OCI-LY7 (cell line): ENCODE data around the gene SLC5A1. TPM values are rescaled to one million over a fixed set of nuclear protein-coding genes. Genes with fewer than 3 reads are reported as not detected.
"Not testable (repeated sequence)": the region's sequence is repeated elsewhere in the genome, so short reads cannot be mapped to it uniquely, and the experiment has no call there.

ENCODE experiments used
- BruUV-seq: library from RNA; stranded (reverse); fragments of 400-500 nt; replicated peaks from 2 replicates; lab custom pipeline; 2021; lab: Mats Ljungman, UMichigan
- CTCF ChIA-PET: fragments of 300-600 bp; sonication (Branson Sonifier 250); formaldehyde crosslinking; loops from one replicate; lab custom pipeline; 2022; ENCODE audit warnings: antibody characterized with exemption; ENCODE audit not compliant: unreplicated experiment; lab: Charles Lee
- POLR2A ChIA-PET: fragments of 300-600 bp; sonication (Branson Sonifier 250); formaldehyde crosslinking; loops from one replicate; lab custom pipeline; 2022; ENCODE audit warnings: antibody characterized with exemption; lab: Charles Lee
- DNase-seq: peaks from one replicate; pipeline ENCODE4 v3.0.0-alpha.2; 2015; ENCODE audit warnings: low spot score
- H2AFZ ChIP-seq: fragments of 200-600 bp; sonication (generic), shearing (Covaris generic); 2 replicates; pipeline ENCODE4 v1.6.1; 2014; ENCODE audit warnings: mild to moderate bottlenecking, antibody characterized with exemption, low read length, moderate library complexity
- H3K27ac ChIP-seq: fragments of 200-600 bp; sonication (generic); 2 replicates; pipeline ENCODE4 v1.5.1; 2014; ENCODE audit warnings: mixed run types, low read depth, mild to moderate bottlenecking, moderate library complexity, low read length, inconsistent platforms; ENCODE audit not compliant: poor library complexity, severe bottlenecking
- H3K36me3 ChIP-seq: fragments of 200-600 bp; sonication (generic); 2 replicates; pipeline ENCODE4 v1.6.1; 2014; ENCODE audit warnings: mild to moderate bottlenecking, antibody characterized with exemption, low read length, moderate library complexity, mixed read lengths; ENCODE audit not compliant: insufficient read depth
- H3K4me1 ChIP-seq: fragments of 200-600 bp; sonication (generic); 2 replicates; pipeline ENCODE4 v1.5.1; 2014; ENCODE audit warnings: mild to moderate bottlenecking, low read length; ENCODE audit not compliant: insufficient read depth, poor library complexity, severe bottlenecking
- H3K4me2 ChIP-seq: fragments of 200-600 bp; sonication (generic); 2 replicates; pipeline ENCODE4 v1.6.1; 2014; ENCODE audit warnings: mild to moderate bottlenecking, low read length
- H3K4me3 ChIP-seq: fragments of 200-600 bp; sonication (generic); 2 replicates; pipeline ENCODE4 v1.5.1; 2014; ENCODE audit warnings: mild to moderate bottlenecking, low read depth, low read length; ENCODE audit not compliant: poor library complexity, severe bottlenecking
- H3K79me2 ChIP-seq: fragments of 200-600 bp; sonication (generic); 2 replicates; pipeline ENCODE4 v1.6.1; 2016; ENCODE audit warnings: low read depth, mild to moderate bottlenecking, low read length, moderate library complexity, mixed read lengths; ENCODE audit not compliant: insufficient read depth
- H3K9me2 ChIP-seq: fragments of 200-600 bp; sonication (generic); 2 replicates; pipeline ENCODE4 v1.6.1; 2016; ENCODE audit warnings: mild to moderate bottlenecking, low read length, mixed read lengths; ENCODE audit not compliant: insufficient read depth
- H3K9me3 ChIP-seq: fragments of 200-600 bp; sonication (generic); 2 replicates; pipeline ENCODE4 v1.6.1; 2014; ENCODE audit warnings: mild to moderate bottlenecking, mixed run types, low read length, mixed read lengths
- H4K20me1 ChIP-seq: fragments of 200-600 bp; sonication (generic); 2 replicates; pipeline ENCODE4 v1.6.1; 2014; ENCODE audit warnings: mild to moderate bottlenecking, antibody characterized with exemption, low read length, moderate library complexity, mixed read lengths; ENCODE audit not compliant: insufficient read depth
- CTCF ChIP-seq: fragments of 200-600 bp; sonication (generic); conservative IDR thresholded peaks from 2 replicates; pipeline ENCODE4 v1.5.1; 2014; ENCODE audit warnings: mild to moderate bottlenecking, antibody characterized with exemption, low read length, moderate library complexity, mixed read lengths
- EZH2phosphoT487 ChIP-seq: fragments of 200-600 bp; sonication (generic); IDR thresholded peaks from 2 replicates; pipeline ENCODE4 v1.6.1; 2018; ENCODE audit warnings: low read depth, borderline replicate concordance, mild to moderate bottlenecking, mixed run types, antibody characterized with exemption, low read length, moderate library complexity, mixed read lengths
- intact Hi-C: fragments of 100-400 bp; cut with micrococcal nuclease; formaldehyde crosslinking; loops from one replicate; pipeline ENCODE4 v1.10.0; 2022; ENCODE audit not compliant: unreplicated experiment
- total RNA-seq, 2 experiments: library from RNA; depleted of rRNA in 1 of 2; stranded (reverse); fragments of >200 nt in 1 of 2; shearing (Covaris generic) in 1 of 2; gene quantifications; 2 replicates each; pipeline ENCODE4 v1.2.3, GENCODE V29; 2014 to 2022

Gene SLC5A1
- total RNA-seq, 2 experiments from 2014 or later: not detected

- CTCF ChIA-PET: no interaction called here
- Histone ChIP-seq H3K79me2 (no peaks in the 10 kb centered on the region), H2AFZ (no peak overlapping the region), H3K4me2 (peak overlapping the region; percentile 37), H3K36me3 (no peaks in the 10 kb centered on the region), H3K27ac (no peak overlapping the region), H3K9me3 (no peaks in the 10 kb centered on the region), H3K9me2 (no peaks in the 10 kb centered on the region), H3K4me1 (peaks cover 10% of the 10 kb centered on the region), H3K4me3 (no peak overlapping the region), H4K20me1 (no peaks in the 10 kb centered on the region)
- DNase-seq: peak; percentile 60
- POLR2A ChIA-PET: no interaction called here
- BruUV-seq: no TSS peak
- TF ChIP-seq EZH2phosphoT487 (no peak), CTCF (no peak)
- intact Hi-C loops: loop anchor here (10.0 kb wide), 1 partner anchor 330 kb away; the partner anchor contains the start of gene FBXO7
Measured at GRCh38 chr22:32144496-32145274, 101.6 kb downstream of the SLC5A1 start.

GRCh38 chr22:32147128-32147527 lies 104.1 kb downstream of the SLC5A1 start:
- H2AFZ ChIP-seq, H4K20me1 ChIP-seq, BruUV-seq, DNase-seq, H3K9me2 ChIP-seq, H3K4me3 ChIP-seq, H3K4me2 ChIP-seq, H3K79me2 ChIP-seq, H3K36me3 ChIP-seq, H3K9me3 ChIP-seq, CTCF ChIA-PET, H3K27ac ChIP-seq, POLR2A ChIA-PET: not testable (repeated sequence)
- intact Hi-C loops: loop anchor here (10.0 kb wide), 1 partner anchor 328 kb away; the partner anchor contains the start of gene FBXO7
- H3K4me1 ChIP-seq: peaks cover 10% of the 10 kb centered on the region

GRCh38 chr22:32148372-32148771 lies 105.3 kb downstream of the SLC5A1 start:
- H3K4me1 ChIP-seq: peaks cover 10% of the 10 kb centered on the region
- POLR2A ChIA-PET: interaction anchor here (0.6 kb wide), 1 partner anchor 177 kb away, joined by 4 read pairs; no protein-coding TSS in a partner anchor
- H3K4me3 ChIP-seq, CTCF ChIA-PET, H3K36me3 ChIP-seq, H3K9me2 ChIP-seq, H4K20me1 ChIP-seq, H2AFZ ChIP-seq, H3K79me2 ChIP-seq, BruUV-seq, H3K9me3 ChIP-seq, H3K4me2 ChIP-seq, H3K27ac ChIP-seq: not testable (repeated sequence)
- intact Hi-C loops: loop anchor here (10.0 kb wide), 1 partner anchor 326 kb away; the partner anchor contains the start of gene FBXO7
- DNase-seq: peak; percentile 12

GRCh38 chr22:32150647-32151046 lies 107.6 kb downstream of the SLC5A1 start:
- H3K9me3 ChIP-seq, POLR2A ChIA-PET, H3K4me2 ChIP-seq, H3K9me2 ChIP-seq, H2AFZ ChIP-seq, intact Hi-C loops, H3K4me1 ChIP-seq, H3K36me3 ChIP-seq, BruUV-seq, H4K20me1 ChIP-seq, H3K79me2 ChIP-seq, DNase-seq, CTCF ChIA-PET, H3K4me3 ChIP-seq, H3K27ac ChIP-seq: not testable (repeated sequence)

- BruUV-seq, DNase-seq, intact Hi-C loops, CTCF ChIA-PET, H3K4me1 ChIP-seq, H3K4me3 ChIP-seq, H3K9me2 ChIP-seq, POLR2A ChIA-PET, H3K27ac ChIP-seq, H3K4me2 ChIP-seq, H3K36me3 ChIP-seq, H4K20me1 ChIP-seq, H2AFZ ChIP-seq, H3K79me2 ChIP-seq, H3K9me3 ChIP-seq: not testable (repeated sequence)
Measured at GRCh38 chr22:32151641-32152040, 108.6 kb downstream of the SLC5A1 start.
